ENCODE measurements around the gene INPP5D.

GRCh38 chr2:233096006-233096405, 35.9 kb downstream of the INPP5D start:
- no peak for TF ChIP-seq CTCF (IDR thresholded peaks at IDR 0.05)
- TF ChIP-seq POLR2AphosphoS5 (IDR thresholded peaks at IDR 0.05): no peak
- no peak for TF ChIP-seq POLR2A (IDR thresholded peaks at IDR 0.05)
